Activated CD8-positive, alpha-beta memory T cell treated with anti-CD3 and anti-CD28 coated beads, Interleukin-2, amount 50 U/mL, for 1 hour (primary cell): Measurements from ENCODE around the gene ZNF695.

Source experiments
- DNase-seq: peaks from one replicate; pipeline ENCODE4 v3.0.0-alpha.2; 2020; ENCODE audit errors: extremely low read depth

Gene ZNF695

GRCh38 chr1:246959944-246960693 is 47.7 kb downstream of the ZNF695 start:
- no peak for DNase-seq

GRCh38 chr1:246954126-246954525 is 53.7 kb downstream of the ZNF695 start:
- DNase-seq, result no peak

DNA sequence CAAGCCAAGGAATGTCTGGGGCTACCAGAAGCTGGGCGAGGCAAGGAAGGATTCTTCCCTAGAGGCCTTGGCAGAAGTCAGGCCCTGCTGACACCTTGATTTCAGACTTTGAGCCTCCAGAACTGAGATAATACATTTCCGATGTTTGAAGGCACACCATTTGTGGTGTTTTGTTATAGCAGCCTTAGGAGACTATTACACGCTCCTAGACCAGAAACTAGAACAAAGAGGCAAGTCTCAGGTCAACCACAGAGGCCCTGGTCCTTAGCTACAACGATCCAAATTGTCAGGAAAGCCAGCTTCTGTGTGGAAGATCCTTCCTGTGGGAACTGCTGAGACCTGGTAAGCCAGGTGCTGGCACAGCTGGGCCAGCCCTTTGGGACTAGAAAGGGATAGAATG is 56.4 kb downstream of the ZNF695 start:
- no peak for DNase-seq

- DNase-seq, result no peak
Measured at GRCh38 chr1:246949956-246950355, 57.9 kb downstream of the ZNF695 start.

DNA sequence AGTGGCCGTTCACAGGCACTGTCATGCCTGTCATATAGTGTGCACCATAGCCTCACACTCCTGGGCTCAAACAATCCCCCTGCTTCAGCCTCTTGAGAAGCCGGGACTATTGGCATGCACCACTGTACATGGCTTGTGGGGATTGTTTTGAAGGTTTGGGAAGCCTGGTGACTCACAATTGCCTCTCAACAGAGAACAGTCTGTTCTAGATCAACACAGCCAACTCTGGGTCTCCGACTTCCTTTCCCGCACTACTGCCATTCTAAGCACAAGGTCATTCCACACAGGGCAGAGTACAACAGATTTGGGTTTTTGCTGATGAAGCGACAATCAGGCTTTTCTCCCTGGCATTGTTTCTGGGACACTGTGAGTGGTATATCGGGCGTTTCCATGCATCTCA is 60.6 kb downstream of the ZNF695 start:
- DNase-seq, result no peak

GRCh38 chr1:246946366-246946765 is 61.5 kb downstream of the ZNF695 start:
- no peak for DNase-seq
